Measurements from ENCODE around the gene MAN1C1.

MAN1C1 gene

GRCh38 chr1:25651036-25651640 lies 34.5 kb downstream of the MAN1C1 start:
- no peak for TF ChIP-seq CTCF (conservative IDR thresholded peaks at IDR 0.05; ENCODE audit: low read depth, low read length)
- DNase-seq (ENCODE audit: low read depth) = no peak
- H3K4me3 ChIP-seq (ENCODE audit: low read depth, low read length) = no peak overlapping the region

GRCh38 chr1:25651824-25652741 lies 35.5 kb downstream of the MAN1C1 start:
- DNase-seq (ENCODE audit: low read depth) = no peak
- H3K4me3 ChIP-seq (ENCODE audit: low read depth, low read length) = no peak overlapping the region
- TF ChIP-seq CTCF (conservative IDR thresholded peaks at IDR 0.05; ENCODE audit: low read depth, low read length) = no peak

GRCh38 chr1:25653558-25653957 lies 37.0 kb downstream of the MAN1C1 start:
- TF ChIP-seq CTCF (conservative IDR thresholded peaks at IDR 0.05; ENCODE audit: low read depth, low read length) = no peak
- no peak for DNase-seq (ENCODE audit: low read depth)

GRCh38 chr1:25654109-25654660 lies 37.6 kb downstream of the MAN1C1 start:
- no peak overlapping the region for H3K4me3 ChIP-seq (ENCODE audit: low read depth, low read length)
- no peak for TF ChIP-seq CTCF (conservative IDR thresholded peaks at IDR 0.05; ENCODE audit: low read depth, low read length)
- DNase-seq (ENCODE audit: low read depth) = no peak

More at GRCh38 chr1:25653558-25653957, 37.0 kb downstream of the MAN1C1 start:
- H3K4me3 ChIP-seq (ENCODE audit: low read depth, low read length) = no peak overlapping the region

GRCh38 chr1:25657121-25657882 lies 40.7 kb downstream of the MAN1C1 start:
- TF ChIP-seq CTCF (conservative IDR thresholded peaks at IDR 0.05; ENCODE audit: low read depth, low read length) = no peak
- H3K4me3 ChIP-seq (ENCODE audit: low read depth, low read length) = no peak overlapping the region
- no peak for DNase-seq (ENCODE audit: low read depth)

GRCh38 chr1:25657883-25658760 lies 41.5 kb downstream of the MAN1C1 start:
- no peak for TF ChIP-seq CTCF (conservative IDR thresholded peaks at IDR 0.05; ENCODE audit: low read depth, low read length)
- DNase-seq (ENCODE audit: low read depth) = no peak
- H3K4me3 ChIP-seq (ENCODE audit: low read depth, low read length) = no peak overlapping the region

Measured in choroid plexus epithelial cell (primary cell).